HG03135 (cell line): Measurements from ENCODE around the gene PLEKHA6.

Experiments
- ATAC-seq: cut with Tn5 transposase; IDR thresholded peaks from one replicate; pipeline ENCODE4 v1.9.1; 2021; ENCODE audit warnings: mild to moderate bottlenecking, moderate library complexity; ENCODE audit not compliant: unreplicated experiment

The PLEKHA6 gene

DNA sequence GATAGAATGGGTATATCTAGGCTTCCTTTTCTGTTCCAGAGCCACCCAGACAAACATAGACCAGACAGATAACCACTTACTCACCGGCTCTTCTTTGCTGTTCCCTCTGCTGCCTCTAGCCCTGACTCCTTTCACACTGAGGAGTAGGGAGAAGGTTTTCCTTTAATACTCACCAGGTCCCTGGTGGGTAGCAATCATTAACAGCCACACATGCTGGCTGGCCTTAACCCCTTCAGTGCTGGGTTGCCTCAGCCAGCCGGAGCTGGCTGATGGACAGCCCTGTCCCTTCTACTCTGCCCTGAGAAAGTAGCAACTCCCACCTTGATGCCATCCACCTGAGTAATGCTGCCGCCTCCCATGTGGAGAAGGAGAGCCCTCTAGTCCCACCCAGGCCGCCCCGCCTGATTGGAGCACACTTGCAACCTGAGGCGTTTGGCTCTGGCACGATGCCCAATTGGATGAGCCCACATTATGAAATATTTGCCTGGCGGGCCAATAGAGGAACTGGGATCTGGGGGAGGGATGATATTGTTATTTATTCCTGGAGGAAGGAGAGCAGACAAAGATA, 71.6 kb downstream of the PLEKHA6 start:
- ATAC-seq = no peak

DNA sequence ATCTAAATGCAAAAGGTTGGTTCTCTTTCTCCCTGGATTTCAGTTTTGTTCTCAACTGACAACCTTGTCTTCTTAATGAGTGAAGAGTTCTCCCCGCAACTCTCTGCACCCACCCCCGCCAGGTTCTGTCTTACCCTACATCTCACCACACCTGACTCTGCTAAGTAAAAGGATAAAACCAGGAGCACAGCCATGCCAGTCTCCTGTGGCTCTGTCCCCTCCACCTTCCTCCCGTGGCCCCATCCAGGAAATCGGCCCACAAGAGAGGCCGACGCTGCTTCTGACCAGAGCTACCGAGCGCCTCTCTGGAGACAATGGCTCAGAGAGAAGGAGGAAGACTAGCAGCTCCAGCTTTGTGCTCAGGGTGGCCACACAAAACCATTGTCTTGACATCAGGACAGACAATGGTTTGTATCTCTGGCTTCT, 72.2 kb downstream of the PLEKHA6 start:
- no peak for ATAC-seq

GRCh38 chr1:204286831-204287421, 72.8 kb downstream of the PLEKHA6 start:
- no peak for ATAC-seq

DNA sequence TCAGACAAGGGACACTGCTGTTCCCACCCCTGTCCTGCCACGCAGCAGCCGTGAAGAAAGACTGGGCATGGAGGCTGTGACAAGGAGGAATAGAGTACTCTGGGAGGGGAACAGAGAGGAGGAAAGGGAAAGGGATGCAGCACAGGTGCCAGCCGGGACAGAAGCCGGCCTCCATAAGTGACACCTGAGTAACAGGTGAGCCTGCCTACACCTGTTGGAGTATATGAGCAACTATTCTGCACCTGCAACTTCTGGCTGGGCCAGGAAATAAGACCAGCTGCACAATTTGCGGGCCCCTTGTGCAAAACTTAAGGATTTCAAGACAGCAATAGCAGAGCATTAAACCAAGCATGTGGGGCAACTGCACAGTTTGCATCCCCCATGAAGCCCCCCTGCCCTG, 73.4 kb downstream of the PLEKHA6 start:
- no peak for ATAC-seq

DNA sequence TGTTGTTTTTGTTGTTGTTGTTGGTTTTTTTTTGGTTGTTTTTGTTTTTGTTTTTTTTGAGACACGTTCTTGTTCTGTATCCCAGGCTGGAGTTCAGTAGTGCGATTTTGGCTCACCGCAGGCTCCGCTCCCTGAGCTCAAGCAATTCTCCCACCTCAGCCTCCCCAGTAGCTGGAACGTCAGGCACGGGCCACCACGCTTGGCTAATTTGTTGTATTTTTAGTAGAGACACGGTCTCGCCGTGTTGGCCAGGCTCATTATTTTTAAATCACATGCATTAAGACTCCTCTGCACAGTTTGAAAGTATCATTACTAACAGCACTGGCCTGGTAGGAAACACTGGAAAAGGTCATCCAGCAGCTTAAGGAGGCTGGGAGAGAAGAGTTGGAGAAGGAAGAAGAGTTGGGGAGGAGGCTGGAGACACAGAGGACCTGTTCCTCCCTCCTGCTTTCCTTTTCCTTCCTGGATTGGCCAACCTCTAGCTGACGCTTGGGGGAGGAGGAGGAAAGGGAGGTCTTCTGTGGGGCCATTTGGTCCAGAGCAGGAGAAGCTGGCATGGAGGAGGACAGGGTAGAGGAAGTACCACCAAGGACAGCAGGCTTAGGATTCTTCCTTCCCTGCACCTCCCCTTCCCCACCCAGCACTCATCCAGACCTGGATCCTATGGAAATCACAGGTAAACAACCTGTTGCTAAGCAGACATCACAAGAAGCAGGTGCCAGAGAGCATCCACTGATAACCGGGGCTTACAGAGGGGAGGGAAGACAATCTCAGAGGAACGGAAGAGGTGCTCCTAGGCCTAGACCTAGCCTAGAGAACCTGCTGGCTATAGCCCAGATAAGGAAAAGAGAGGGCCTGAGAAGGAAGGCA, 74.1 kb downstream of the PLEKHA6 start:
- ATAC-seq = no peak

- no peak for ATAC-seq
Measured at GRCh38 chr1:204284929-204285328, 74.8 kb downstream of the PLEKHA6 start.

GRCh38 chr1:204283711-204284651, 75.7 kb downstream of the PLEKHA6 start:
- ATAC-seq = no peak

DNA sequence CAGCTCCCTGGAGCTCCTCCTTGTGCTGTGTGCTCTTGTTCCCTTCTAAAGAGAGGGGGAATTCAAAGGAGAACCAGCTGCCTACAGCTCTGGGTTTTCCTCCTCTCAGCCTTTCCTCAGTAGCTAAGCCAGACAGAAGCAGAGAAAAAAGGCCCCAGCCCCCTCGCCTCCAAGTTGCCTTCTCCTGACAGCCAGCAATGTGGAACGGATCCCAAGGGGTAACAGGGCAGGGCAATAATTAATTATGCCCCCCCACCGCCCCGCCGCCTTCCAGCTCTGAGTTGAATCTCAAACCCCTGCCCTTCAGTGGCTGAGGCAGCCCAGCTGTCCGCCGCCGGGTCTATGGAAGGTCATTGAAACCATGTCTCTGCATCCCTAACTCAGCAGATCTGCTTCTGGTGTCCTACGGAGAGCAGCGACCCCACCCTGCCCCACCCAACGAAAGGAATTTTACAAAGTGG, 76.9 kb downstream of the PLEKHA6 start:
- no peak for ATAC-seq

DNA sequence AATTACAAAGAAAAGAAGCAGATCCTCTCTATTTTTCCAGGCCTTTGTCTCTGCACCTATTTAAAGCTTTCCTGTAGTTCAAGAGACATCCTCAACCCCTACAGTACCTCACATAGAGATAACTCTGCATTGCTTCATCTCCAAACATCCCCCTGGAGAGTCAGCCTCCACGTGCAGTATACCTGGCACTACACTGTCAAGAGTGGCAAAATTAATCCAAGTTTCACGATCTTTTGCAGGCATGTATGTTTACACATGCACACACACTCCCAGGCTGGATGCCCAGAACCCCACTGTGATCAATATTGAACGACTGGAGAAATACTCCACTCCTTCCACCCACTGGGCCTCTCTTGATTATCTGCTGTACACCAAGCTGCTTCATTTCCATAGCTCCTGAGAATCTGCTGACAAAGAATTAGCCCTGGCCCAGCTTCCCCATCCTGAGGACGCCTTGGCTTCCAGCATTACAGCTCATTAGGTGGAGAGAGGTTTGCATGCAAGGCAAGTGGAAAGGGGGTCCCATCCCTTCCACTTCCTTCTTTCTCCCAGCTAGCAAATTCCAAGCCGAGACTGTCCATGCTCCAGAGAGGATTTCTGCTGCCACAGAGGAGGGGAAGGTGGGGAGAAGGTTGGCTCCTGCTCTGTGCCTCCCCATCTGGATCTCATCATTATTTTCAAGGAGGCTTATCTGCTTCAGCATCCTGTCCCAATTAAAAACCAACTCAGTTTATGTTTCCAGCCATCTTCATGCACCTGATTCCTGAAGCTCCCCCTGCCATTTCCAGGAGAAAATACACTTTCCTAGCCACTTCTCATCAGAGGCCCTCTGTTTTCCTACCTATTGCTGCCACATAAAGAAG, 79.4 kb downstream of the PLEKHA6 start:
- ATAC-seq = no peak

- ATAC-seq = no peak
Measured at GRCh38 chr1:204278958-204279357, 80.8 kb downstream of the PLEKHA6 start.

DNA sequence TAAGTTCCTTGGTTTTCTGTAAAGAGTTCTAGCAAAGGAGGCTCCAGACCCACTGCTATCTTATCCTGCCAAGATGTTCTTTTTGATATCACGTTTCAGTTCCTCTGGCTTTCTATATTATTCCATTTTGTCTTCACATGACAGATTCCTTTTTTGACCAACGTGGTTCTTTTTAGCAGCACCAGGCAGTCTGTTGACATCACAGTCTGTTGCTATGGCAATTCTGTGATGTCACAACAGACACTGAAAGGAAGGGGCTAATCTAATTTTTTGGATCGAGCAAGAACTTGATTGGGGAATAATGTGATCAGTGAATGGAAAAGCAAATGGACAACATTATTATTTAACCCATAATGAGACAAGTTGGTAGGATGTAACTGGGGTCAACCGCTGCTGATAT, 81.5 kb downstream of the PLEKHA6 start:
- no peak for ATAC-seq

- no peak for ATAC-seq
Measured at GRCh38 chr1:204277563-204278219, 82.0 kb downstream of the PLEKHA6 start.

DNA sequence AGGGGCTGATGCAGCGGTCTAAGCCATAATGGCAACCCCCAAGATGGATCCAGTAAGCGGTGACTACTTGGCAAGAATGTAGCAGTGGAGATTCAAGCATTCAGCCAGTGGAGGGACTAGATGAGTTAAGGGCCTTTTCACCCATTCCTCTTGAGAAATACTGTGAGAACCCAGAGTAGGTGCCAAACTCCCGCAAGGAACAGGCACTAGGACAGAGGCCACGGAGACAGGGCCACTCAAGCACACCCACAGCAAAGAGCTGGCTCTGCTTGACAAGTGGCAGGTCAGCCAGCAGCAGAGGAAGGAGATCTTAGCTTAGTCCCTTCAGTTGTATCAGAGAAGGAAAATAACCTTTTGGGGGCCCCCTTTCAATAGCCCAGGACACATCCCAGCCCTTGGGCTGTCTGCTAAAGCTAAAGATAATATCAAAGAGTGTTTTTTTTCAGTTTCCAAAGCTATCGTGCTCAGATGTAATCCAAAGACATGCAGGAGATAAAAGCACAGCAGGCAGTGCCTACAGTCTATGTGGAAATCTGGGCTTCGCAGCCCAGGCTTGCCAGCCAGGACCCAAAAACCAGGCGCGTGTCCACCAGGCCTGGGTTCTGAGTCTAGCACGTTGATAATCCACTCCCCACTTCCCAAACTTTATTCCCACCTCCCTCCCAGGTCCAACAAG, 83.9 kb downstream of the PLEKHA6 start:
- ATAC-seq = no peak

GRCh38 chr1:204274446-204274845, 85.3 kb downstream of the PLEKHA6 start:
- ATAC-seq = no peak

DNA sequence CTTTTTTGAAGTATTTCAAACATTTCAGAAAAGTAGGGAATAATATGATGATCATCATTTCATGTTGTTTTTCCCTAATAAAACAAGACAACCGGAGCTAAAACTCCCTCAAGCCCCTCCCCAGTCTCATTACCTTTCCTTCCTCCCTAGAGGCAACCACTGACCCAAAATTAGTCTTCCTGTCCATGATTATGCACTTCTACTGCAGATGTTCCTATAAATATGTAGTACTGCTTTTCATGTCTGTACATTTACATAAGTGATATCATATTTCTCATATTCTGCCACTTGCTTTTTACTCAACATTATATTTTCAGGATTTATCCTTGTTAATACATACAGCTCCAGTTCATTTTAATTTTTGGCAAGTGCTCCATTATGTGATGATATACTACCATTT, 87.2 kb downstream of the PLEKHA6 start:
- ATAC-seq = no peak

DNA sequence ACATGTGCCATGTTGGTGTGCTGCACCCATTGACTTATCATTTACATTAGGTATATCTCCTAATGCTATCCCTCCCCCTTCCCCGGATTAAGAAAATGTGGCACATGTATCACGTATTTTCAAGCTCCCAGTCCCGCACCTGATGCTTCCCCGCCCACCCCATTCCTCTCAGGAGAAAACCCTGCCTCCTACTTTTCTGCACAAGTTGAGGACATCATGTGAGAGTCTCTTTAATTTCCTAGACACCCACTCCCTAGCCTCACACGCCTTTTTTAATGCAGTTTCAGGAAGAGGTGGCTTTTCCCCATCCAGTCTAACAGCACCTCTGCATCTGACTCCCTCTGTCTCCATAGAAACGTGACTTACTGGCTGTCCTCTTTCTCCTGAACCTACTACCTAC, 87.8 kb downstream of the PLEKHA6 start:
- ATAC-seq = no peak

- ATAC-seq = no peak
Measured at GRCh38 chr1:204268101-204268500, 91.6 kb downstream of the PLEKHA6 start.

GRCh38 chr1:204267191-204267601, 92.5 kb downstream of the PLEKHA6 start:
- ATAC-seq = no peak

DNA sequence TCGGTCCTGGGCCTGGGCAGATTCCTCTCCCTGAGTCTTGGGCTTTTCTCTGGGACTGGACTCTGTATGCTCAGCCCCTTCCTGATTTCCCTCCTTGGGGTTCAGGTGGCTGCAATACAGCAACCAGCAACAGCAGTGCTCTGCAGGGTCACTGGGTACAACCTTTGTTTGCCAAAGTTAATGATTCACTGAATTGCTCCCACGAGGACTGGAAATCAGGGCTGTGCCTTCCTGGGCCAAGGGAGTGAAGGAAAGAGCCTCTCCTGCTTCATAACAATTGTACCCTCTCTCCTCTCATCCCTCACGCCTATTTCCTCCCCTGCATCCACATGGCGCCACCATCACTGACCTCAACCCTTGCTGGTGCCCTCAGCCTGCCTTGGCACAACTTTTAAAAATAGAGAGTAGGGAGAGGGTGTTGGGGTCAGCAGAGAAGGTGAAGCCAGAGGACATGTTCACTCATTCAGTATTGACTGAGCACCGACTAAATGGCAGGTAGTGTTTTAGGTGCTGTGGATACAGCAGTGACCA, 93.2 kb downstream of the PLEKHA6 start:
- ATAC-seq = no peak
